Medulla oblongata (tissue), 1 donor: ENCODE measurements around the gene VPS36.
"Not testable (repeated sequence)": the region's sequence is repeated elsewhere in the genome, so short reads cannot be mapped to it uniquely, and the experiment has no call there.

ENCODE experiments used
- DNase-seq: peaks from one replicate; pipeline ENCODE4 v3.0.0-alpha.2; 2015; ENCODE audit errors: extremely low spot score

VPS36 gene

GRCh38 chr13:52377898-52378297 is 72.5 kb downstream of the VPS36 start:
- no peak for DNase-seq

GRCh38 chr13:52374873-52375411 is 75.5 kb downstream of the VPS36 start:
- no peak for DNase-seq

- no peak for DNase-seq
These were observed 76.0 kb downstream of the VPS36 start for GRCh38 chr13:52374389-52374788.

- DNase-seq, result not testable (repeated sequence)
These were observed 77.2 kb downstream of the VPS36 start for GRCh38 chr13:52373277-52373676.

GRCh38 chr13:52371736-52372247 is 78.6 kb downstream of the VPS36 start:
- no peak for DNase-seq

- no peak for DNase-seq
These were observed 84.1 kb downstream of the VPS36 start for GRCh38 chr13:52366291-52366690.
